KMS-11 (cell line): ENCODE results near the gene BTBD9.

Experiments used
- H2AFZ ChIP-seq: fragments of 200-600 bp; sonication (generic); 2 replicates; pipeline ENCODE4 v1.6.1; 2016; ENCODE audit warnings: antibody characterized with exemption, mixed run types, low read depth
- H3K27ac ChIP-seq: fragments of 200-600 bp; sonication (generic); 2 replicates; pipeline ENCODE4 v1.6.1; 2016; ENCODE audit warnings: mild to moderate bottlenecking, mixed run types
- H3K27me3 ChIP-seq: fragments of 200-600 bp; sonication (generic); 2 replicates; pipeline ENCODE4 v1.6.1; 2017; ENCODE audit warnings: mild to moderate bottlenecking, low read depth, mixed run types, moderate library complexity; ENCODE audit not compliant: insufficient read depth
- H3K36me3 ChIP-seq: fragments of 200-600 bp; sonication (generic); 2 replicates; pipeline ENCODE4 v1.6.1; 2017; ENCODE audit warnings: mild to moderate bottlenecking, mixed run types; ENCODE audit not compliant: insufficient read depth
- H3K4me1 ChIP-seq: fragments of 200-600 bp; sonication (generic); 2 replicates; pipeline ENCODE4 v1.6.1; 2016; ENCODE audit warnings: mild to moderate bottlenecking, low read depth, mixed run types; ENCODE audit not compliant: poor library complexity, severe bottlenecking
- H3K4me2 ChIP-seq: fragments of 200-600 bp; sonication (generic); 2 replicates; pipeline ENCODE4 v1.7.0; 2016; ENCODE audit warnings: mild to moderate bottlenecking, mixed run types
- H3K4me3 ChIP-seq: fragments of 200-600 bp; sonication (generic); IDR thresholded peaks from 2 replicates; pipeline ENCODE4 v1.6.1; 2017; ENCODE audit warnings: low read depth, low read length, mixed read lengths; ENCODE audit not compliant: insufficient read depth
- H3K79me2 ChIP-seq: fragments of 200-600 bp; sonication (generic); 2 replicates; pipeline ENCODE4 v1.6.1; 2016; ENCODE audit warnings: low read depth, mixed run types; ENCODE audit not compliant: insufficient read depth
- H3K9ac ChIP-seq: fragments of 200-600 bp; sonication (generic); 2 replicates; pipeline ENCODE4 v1.6.1; 2016; ENCODE audit warnings: mild to moderate bottlenecking, mixed run types
- H4K20me1 ChIP-seq: fragments of 200-600 bp; sonication (generic); 2 replicates; pipeline ENCODE4 v1.6.1; 2016; ENCODE audit warnings: mild to moderate bottlenecking, mixed run types; ENCODE audit not compliant: insufficient read depth
- TF ChIP-seq, protein P1 (sequence below): fragments of 200-600 bp; sonication (generic); conservative IDR thresholded peaks from 2 replicates; pipeline ENCODE4 v1.6.1; 2017; ENCODE audit warnings: low read depth, mild to moderate bottlenecking, antibody characterized with exemption, low read length, moderate library complexity, mixed read lengths

Gene BTBD9

DNA sequence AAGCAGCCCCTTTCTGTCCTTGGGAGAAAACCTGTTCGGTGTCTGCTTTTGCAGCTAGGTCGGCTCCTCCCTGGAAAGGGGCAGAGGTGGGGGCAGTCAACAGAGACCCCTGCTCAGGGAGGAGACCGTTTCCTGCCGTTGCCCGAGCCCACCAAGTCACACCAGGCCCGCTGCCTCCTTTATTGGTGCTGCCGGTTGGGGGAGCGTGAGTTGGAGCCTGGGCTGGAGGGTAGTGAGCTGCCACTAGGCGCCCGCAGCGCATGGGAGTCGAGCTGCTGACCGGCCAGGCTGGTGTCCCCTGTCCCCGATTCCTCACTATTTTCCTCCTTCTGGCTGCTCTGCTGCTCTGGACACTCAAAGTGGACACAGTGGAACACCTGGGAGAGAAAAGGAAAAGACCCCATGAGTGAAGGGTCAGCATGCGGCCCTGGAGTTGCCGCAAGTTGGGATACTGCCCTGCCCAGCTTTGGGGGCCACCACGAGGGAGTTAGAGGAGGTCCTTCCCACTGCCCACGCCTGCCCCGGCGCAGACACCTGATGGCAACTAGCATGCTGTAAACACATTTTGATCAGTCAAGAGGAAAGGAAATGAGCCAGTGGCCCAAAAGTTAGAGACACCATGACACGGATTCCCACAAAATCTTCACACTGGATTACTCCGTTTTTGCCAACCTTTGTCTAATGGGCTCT, 464.8 kb downstream of the BTBD9 start:
- Histone ChIP-seq H3K4me3 (no peak overlapping the region), H3K9ac (no peak overlapping the region), H3K4me2 (no peak overlapping the region), H3K79me2 (no peaks in the 10 kb centered on the region), H3K4me1 (no peaks in the 10 kb centered on the region), H4K20me1 (no peaks in the 10 kb centered on the region), H3K36me3 (no peaks in the 10 kb centered on the region), H3K27me3 (no peaks in the 10 kb centered on the region), H2AFZ (no peak overlapping the region), H3K27ac (no peak overlapping the region)
- TF ChIP-seq, protein P1, sequence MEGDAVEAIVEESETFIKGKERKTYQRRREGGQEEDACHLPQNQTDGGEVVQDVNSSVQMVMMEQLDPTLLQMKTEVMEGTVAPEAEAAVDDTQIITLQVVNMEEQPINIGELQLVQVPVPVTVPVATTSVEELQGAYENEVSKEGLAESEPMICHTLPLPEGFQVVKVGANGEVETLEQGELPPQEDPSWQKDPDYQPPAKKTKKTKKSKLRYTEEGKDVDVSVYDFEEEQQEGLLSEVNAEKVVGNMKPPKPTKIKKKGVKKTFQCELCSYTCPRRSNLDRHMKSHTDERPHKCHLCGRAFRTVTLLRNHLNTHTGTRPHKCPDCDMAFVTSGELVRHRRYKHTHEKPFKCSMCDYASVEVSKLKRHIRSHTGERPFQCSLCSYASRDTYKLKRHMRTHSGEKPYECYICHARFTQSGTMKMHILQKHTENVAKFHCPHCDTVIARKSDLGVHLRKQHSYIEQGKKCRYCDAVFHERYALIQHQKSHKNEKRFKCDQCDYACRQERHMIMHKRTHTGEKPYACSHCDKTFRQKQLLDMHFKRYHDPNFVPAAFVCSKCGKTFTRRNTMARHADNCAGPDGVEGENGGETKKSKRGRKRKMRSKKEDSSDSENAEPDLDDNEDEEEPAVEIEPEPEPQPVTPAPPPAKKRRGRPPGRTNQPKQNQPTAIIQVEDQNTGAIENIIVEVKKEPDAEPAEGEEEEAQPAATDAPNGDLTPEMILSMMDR, result no peak

DNA sequence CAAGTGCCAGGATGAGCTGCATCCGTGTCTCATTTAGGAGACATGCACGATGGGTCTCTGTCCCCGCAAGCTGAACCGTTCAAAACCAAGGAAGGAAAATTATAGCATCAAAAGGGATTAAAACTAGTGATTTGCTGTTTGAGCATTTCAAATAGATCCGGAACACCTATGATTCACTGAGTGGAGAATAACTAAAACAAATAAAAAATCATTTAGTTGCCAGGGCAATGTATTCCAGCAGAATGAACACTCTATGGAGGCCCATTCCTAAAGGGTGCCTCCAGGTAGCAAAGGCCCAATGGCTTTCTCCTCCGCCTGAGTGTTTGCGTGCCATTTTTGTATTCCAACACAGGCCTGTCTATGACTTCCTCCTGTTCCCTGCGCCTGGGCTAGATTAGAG, 465.4 kb downstream of the BTBD9 start:
- H2AFZ ChIP-seq, result no peak overlapping the region
- H3K4me1 ChIP-seq, result no peaks in the 10 kb centered on the region
- TF ChIP-seq, protein P1, result no peak
- H3K27ac ChIP-seq, result no peak overlapping the region
- no peak overlapping the region for H3K4me2 ChIP-seq
- H3K79me2 ChIP-seq, result no peaks in the 10 kb centered on the region
- H3K27me3 ChIP-seq, result no peaks in the 10 kb centered on the region
- H3K36me3 ChIP-seq, result no peaks in the 10 kb centered on the region
- H3K4me3 ChIP-seq, result no peak overlapping the region
- no peak overlapping the region for H3K9ac ChIP-seq
- H4K20me1 ChIP-seq, result no peaks in the 10 kb centered on the region

DNA sequence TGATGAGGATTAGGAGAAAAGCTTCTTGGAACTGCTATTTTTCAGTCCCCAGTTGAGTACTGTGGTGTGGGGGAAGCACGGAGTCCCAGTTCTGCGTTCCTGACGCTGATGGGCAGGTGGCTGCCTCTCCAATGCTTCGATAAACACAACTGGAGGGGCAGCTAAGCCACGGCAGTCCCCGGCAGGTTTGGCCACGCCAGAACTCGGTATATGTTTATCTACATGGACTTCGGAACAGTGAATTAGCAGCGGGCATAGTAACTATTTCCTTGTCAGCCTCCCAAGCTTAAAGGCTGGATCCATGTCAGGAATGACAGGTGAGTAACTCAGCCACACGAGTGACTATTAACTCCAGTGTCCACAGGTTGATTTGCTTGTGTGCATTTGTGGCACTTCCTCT, 465.8 kb downstream of the BTBD9 start:
- no peak overlapping the region for H2AFZ ChIP-seq
- no peak overlapping the region for H3K9ac ChIP-seq
- no peak overlapping the region for H3K4me2 ChIP-seq
- H3K36me3 ChIP-seq, result no peaks in the 10 kb centered on the region
- H3K27ac ChIP-seq, result no peak overlapping the region
- H3K4me1 ChIP-seq, result no peaks in the 10 kb centered on the region
- TF ChIP-seq, protein P1, result no peak
- no peaks in the 10 kb centered on the region for H3K27me3 ChIP-seq
- H3K79me2 ChIP-seq, result no peaks in the 10 kb centered on the region
- H4K20me1 ChIP-seq, result no peaks in the 10 kb centered on the region
- H3K4me3 ChIP-seq, result no peak overlapping the region

DNA sequence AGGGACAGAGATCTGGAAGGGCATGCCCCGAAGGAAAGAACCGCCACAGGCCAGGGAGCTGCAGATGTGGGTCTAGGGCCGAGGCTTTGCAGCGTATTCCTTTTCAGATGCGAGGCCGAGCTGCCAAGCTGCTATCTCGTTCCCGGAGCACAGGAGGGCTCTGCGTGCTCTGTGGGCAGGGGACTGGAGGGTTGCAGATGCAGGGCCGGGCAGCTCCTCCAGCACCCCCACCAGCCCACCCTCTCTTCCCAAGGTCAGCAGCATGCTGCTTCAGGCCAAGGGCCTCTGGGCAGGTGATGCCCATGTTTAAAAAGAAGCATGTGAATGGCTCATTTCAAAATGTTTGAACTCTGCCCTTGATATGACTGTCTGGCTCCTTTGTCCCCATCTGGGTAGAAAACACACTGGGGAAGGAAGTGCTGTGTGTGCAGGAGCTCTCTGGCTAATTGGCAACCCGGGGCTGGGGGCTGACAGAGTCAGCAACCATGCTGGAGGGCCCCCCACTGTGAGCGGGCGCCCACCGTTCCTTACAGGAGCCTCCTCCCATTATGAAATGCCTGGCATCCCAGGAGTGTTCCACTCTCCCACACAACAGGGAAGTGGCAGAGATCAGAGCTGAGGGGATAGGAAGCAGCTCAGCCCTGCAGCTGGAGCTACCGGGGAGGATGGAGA, 466.9 kb downstream of the BTBD9 start:
- H3K4me1 ChIP-seq, result no peaks in the 10 kb centered on the region
- H3K79me2 ChIP-seq, result no peaks in the 10 kb centered on the region
- H3K36me3 ChIP-seq, result no peaks in the 10 kb centered on the region
- H3K27ac ChIP-seq, result no peak overlapping the region
- no peak overlapping the region for H3K4me2 ChIP-seq
- TF ChIP-seq, protein P1, result no peak
- no peak overlapping the region for H2AFZ ChIP-seq
- H3K4me3 ChIP-seq, result no peak overlapping the region
- H3K27me3 ChIP-seq, result no peaks in the 10 kb centered on the region
- H3K9ac ChIP-seq, result no peak overlapping the region
- no peaks in the 10 kb centered on the region for H4K20me1 ChIP-seq
